NT2/D1 (cell line): Measurements from ENCODE around the gene ERC1.

ENCODE experiments used
- DNase-seq: peaks from one replicate; pipeline ENCODE4 v3.0.0-alpha.2; 2011; ENCODE audit warnings: low read depth, low spot score
- H3K27me3 ChIP-seq: 2 replicates; pipeline ENCODE4 v1.6.0; 2011; ENCODE audit warnings: mild to moderate bottlenecking; ENCODE audit not compliant: insufficient read length, insufficient read depth
- H3K36me3 ChIP-seq: 2 replicates; pipeline ENCODE4 v1.6.1; 2011; ENCODE audit warnings: mild to moderate bottlenecking, low read length, mixed read lengths; ENCODE audit not compliant: insufficient read depth, insufficient read length
- H3K4me1 ChIP-seq: 2 replicates; pipeline ENCODE4 v1.5.1; 2011; ENCODE audit not compliant: insufficient read depth, insufficient read length
- H3K4me3 ChIP-seq: 2 replicates; pipeline ENCODE4 v1.5.1; 2011; ENCODE audit warnings: low read depth; ENCODE audit not compliant: insufficient read length
- H3K9ac ChIP-seq: 2 replicates; pipeline ENCODE4 v1.6.0; 2011; ENCODE audit warnings: low read depth; ENCODE audit not compliant: insufficient read length
- H3K9me3 ChIP-seq: 2 replicates; pipeline ENCODE4 v1.5.1; 2011; ENCODE audit warnings: mild to moderate bottlenecking, low read length; ENCODE audit not compliant: insufficient read depth
- SUZ12 ChIP-seq: IDR thresholded peaks from 2 replicates; pipeline ENCODE4 v1.6.1; 2011; ENCODE audit not compliant: insufficient read length, insufficient read depth; ENCODE audit errors: extremely low read depth
- YY1 ChIP-seq: IDR thresholded peaks from 2 replicates; pipeline ENCODE4 v1.6.1; 2011; ENCODE audit not compliant: insufficient read length, insufficient read depth
- ZNF274 ChIP-seq: IDR thresholded peaks from 2 replicates; pipeline ENCODE4 v1.6.1; 2011; ENCODE audit warnings: mild to moderate bottlenecking, low read depth, low read length

ERC1 gene

DNA sequence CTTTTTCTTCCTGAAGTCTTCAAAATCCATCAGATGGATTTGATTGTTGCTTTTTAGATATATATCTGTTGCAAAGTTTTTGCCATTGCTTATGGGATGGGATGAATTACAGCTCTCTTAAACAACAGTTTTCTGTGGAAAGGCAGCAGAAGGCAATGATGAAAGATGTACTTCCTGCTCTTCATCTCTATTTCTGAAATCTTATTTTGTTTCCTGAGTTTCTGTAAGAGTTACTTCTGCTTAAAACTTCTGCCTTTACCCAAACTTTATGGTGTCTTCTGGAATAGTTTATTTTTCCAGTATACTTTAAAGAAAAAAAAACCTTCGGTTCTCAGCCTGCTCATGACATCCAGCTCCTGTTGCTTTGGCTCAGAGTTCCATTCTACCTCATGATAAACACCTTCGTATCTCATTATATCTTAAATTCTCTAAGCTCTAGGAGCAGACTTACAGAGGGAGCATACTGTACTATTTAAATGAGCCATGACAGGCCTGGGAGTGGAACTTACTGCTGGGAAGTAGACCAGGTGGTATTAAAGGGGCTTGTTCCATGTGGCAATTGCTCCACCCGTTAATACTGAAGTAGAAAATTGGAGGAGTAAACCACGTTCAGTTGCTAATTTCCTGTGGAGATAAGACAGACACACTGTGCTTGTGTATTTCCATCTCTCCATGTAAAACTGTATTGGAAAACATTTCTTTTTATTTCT lies 314.9 kb downstream of the ERC1 start:
- no peaks in the 10 kb centered on the region for H3K4me1 ChIP-seq
- TF ChIP-seq SUZ12 = no peak
- no peak for TF ChIP-seq YY1
- no peak overlapping the region for H3K9ac ChIP-seq
- no peaks in the 10 kb centered on the region for H3K27me3 ChIP-seq
- no peaks in the 10 kb centered on the region for H3K9me3 ChIP-seq
- no peak overlapping the region for H3K4me3 ChIP-seq
- peaks cover 3% of the 10 kb centered on the region for H3K36me3 ChIP-seq
- DNase-seq = no peak

DNA sequence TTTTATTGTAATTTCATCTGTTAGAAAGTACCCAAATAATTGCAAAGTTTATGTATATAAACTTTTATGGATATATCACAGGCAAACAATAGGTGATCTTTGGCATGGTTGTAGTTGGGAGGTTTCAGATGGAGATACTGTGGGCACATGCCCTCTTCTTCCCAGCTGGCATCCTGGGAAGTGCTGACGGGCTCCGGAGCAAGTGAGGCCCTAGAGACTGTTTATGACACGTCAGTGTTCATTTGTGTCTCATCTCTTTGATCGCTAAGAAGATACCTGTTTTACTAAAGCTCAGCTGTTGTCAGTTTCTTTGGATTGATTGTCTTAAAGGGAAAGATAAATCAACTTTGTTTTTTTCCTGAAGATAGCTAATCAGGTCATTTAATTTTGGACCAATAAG lies 315.8 kb downstream of the ERC1 start:
- no peaks in the 10 kb centered on the region for H3K9me3 ChIP-seq

GRCh38 chr12:1307796-1308195 lies 316.8 kb downstream of the ERC1 start:
- Histone ChIP-seq H3K9me3 (no peaks in the 10 kb centered on the region), H3K9ac (no peak overlapping the region), H3K36me3 (peaks cover 3% of the 10 kb centered on the region), H3K27me3 (no peaks in the 10 kb centered on the region), H3K4me3 (no peak overlapping the region), H3K4me1 (no peaks in the 10 kb centered on the region)
- TF ChIP-seq SUZ12 = no peak
- no peak for TF ChIP-seq ZNF274
- TF ChIP-seq YY1 = no peak
- DNase-seq = no peak

More for the DNA sequence above, 315.8 kb downstream of the ERC1 start:
- H3K27me3 ChIP-seq = no peaks in the 10 kb centered on the region
- TF ChIP-seq SUZ12 = no peak
- no peak for TF ChIP-seq ZNF274
- TF ChIP-seq YY1 = no peak
- no peak overlapping the region for H3K4me3 ChIP-seq
- peaks cover 3% of the 10 kb centered on the region for H3K36me3 ChIP-seq
- no peak for DNase-seq
- no peaks in the 10 kb centered on the region for H3K4me1 ChIP-seq
- H3K9ac ChIP-seq = no peak overlapping the region

GRCh38 chr12:1309613-1310012 lies 318.6 kb downstream of the ERC1 start:
- Histone ChIP-seq H3K4me3 (no peak overlapping the region), H3K36me3 (peaks cover 5% of the 10 kb centered on the region), H3K9me3 (peaks cover 7% of the 10 kb centered on the region; the same call in 1 of the 2 replicates), H3K27me3 (no peaks in the 10 kb centered on the region), H3K4me1 (no peaks in the 10 kb centered on the region), H3K9ac (no peak overlapping the region)
- TF ChIP-seq YY1 (no peak), SUZ12 (no peak), ZNF274 (no peak)
- DNase-seq = no peak

DNA sequence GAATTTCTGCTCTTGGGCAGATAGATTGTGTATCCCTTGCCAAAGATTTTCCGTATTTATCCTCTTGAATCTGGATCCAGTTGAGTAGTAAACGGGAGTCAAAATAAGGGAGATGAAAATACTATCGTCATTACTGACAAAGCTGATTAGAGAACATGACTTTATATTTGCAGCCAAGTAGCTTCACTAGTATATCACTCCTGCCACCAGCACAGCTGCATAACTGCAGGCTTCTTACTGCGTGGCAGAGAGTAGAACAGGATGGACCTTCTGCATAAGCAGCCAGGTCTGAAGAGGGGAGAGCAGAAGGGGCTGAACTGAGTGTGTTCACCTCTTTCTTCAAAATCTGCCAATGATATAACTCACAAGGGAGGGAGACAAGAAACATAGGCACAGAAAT lies 319.6 kb downstream of the ERC1 start:
- no peaks in the 10 kb centered on the region for H3K27me3 ChIP-seq
- no peak for DNase-seq
- H3K9ac ChIP-seq = no peak overlapping the region
- TF ChIP-seq SUZ12 = no peak
- no peak for TF ChIP-seq ZNF274
- TF ChIP-seq YY1 = no peak
- H3K9me3 ChIP-seq = peaks cover 10% of the 10 kb centered on the region; the same call in 1 of the 2 replicates
- H3K36me3 ChIP-seq = peaks cover 5% of the 10 kb centered on the region
- H3K4me1 ChIP-seq = no peaks in the 10 kb centered on the region
- H3K4me3 ChIP-seq = no peak overlapping the region

GRCh38 chr12:1311145-1311544 lies 320.1 kb downstream of the ERC1 start:
- H3K4me1 ChIP-seq = no peaks in the 10 kb centered on the region
- no peak for TF ChIP-seq YY1
- no peak overlapping the region for H3K4me3 ChIP-seq
- DNase-seq = no peak
- peaks cover 5% of the 10 kb centered on the region for H3K36me3 ChIP-seq
- no peaks in the 10 kb centered on the region for H3K27me3 ChIP-seq
- peaks cover 10% of the 10 kb centered on the region; the same call in 1 of the 2 replicates for H3K9me3 ChIP-seq
- H3K9ac ChIP-seq = no peak overlapping the region

DNA sequence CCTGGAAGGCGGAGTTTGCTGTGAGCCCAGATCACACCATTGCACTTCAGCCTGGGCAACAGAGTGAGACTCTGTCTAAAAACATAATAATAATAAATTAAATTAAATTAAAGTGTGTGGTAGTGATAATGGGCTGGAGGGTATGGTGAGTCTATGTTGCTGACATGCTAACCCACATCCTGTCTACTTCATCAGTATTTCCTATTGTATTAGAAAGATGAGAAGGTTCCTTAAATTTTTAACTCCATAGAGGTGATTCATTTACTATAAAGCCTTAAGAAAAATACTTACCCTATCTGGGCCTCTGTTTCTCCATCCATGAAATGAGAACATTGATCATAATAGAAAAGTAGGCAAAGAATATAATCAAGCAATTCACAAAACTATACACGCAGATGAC lies 322.9 kb downstream of the ERC1 start:
- peaks cover 10% of the 10 kb centered on the region; the same call in 1 of the 2 replicates for H3K9me3 ChIP-seq
- H3K4me1 ChIP-seq = no peaks in the 10 kb centered on the region
- TF ChIP-seq YY1 = no peak
- TF ChIP-seq SUZ12 = no peak
- no peak for TF ChIP-seq ZNF274
- no peaks in the 10 kb centered on the region for H3K27me3 ChIP-seq
- H3K4me3 ChIP-seq = no peak overlapping the region
- DNase-seq = no peak
- H3K36me3 ChIP-seq = peaks cover 3% of the 10 kb centered on the region
- H3K9ac ChIP-seq = no peak overlapping the region
